ENCODE measurements around the gene PSIP1.
"Not testable (repeated sequence)": the region's sequence is repeated elsewhere in the genome, so short reads cannot be mapped to it uniquely, and the experiment has no call there.

Gene PSIP1

DNA sequence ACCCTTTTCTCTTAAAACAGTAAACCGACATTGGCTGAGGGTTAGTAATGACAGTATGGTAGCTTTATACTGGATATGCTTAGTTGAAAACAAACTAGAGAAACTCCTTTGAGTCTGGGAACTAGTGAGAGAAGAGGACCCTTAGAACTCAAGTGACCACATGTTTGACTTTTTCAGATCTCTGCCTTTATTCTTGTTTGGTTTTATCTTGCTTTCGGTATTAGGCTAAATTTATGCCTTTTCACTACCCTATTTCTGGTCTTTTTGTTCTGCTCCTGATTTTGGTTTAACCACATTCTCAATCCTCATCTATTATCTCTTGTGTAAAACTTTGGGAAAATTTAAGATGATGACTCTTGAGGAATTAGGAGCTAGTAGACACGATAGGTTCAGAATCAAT, 77.1 kb downstream of the PSIP1 start:
- no peak for DNase-seq (ENCODE audit: low read depth in 2 of 2)

- no peak for DNase-seq (ENCODE audit: low read depth in 2 of 2)
These were observed 77.6 kb downstream of the PSIP1 start for GRCh38 chr9:15433191-15433590.

DNA sequence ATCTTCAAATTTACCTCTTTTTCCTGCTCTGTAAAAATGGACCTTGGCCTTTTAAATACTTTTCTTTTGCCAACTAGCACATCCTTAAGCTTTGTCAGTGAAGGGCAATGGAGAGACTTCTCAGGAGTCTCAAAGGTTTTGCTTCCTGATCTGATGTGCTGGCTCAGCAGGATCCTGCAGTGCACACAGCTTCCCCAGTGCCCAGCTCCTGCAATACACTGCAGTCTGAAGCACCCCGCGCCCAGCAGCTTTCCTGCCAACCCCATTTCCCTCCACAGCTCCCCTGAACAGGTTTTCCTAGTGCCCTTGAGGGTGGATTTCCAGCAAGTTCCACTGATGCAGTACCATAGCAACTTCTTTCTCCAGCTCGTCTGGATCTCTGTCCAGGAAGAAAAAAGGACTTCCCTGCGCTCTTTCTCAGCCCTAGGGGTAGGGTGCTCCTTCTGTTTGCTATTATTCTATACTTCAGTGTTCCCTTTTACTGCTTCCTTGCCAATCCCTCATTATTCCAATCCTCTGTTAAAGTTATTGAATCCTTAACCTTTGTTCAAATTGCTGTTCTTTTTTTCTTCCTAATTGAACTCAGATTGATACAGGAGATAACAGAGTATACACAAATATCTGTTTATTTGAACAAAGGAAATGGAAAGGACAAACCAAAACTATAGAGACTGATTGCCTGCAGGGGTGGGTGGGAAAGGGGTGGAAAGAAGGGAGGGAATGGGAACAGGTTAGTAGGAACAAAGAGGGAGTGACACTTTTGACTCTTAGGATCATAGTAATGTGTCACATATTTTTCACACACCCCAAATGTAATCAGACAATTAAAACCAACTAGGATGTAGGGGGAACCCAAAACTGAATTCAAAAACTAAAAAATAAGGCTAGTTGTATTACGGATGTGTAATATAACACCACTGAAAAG, 79.6 kb downstream of the PSIP1 start:
- no peak for DNase-seq (ENCODE audit: low read depth in 2 of 2)

DNA sequence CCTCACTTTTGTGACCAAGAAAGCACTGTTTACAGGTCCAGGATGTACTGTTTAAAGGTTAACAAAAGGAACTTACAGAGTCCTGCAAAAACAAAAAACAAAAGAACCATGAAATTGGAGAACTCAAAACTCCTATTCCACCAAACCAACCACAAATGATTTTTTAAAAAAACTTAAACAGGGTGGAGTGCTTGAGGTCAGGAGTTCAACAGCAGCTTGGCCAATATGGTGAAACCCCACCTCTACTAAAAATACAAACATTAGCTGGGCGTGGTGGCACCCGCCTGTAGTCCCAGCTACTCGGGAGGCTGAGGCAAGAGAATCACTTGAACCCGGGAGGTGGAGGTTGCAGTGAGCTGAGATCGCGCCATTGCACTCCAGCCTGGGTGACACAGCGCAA, 83.1 kb downstream of the PSIP1 start:
- DNase-seq (ENCODE audit: low read depth in 2 of 2): not testable (repeated sequence)

DNA sequence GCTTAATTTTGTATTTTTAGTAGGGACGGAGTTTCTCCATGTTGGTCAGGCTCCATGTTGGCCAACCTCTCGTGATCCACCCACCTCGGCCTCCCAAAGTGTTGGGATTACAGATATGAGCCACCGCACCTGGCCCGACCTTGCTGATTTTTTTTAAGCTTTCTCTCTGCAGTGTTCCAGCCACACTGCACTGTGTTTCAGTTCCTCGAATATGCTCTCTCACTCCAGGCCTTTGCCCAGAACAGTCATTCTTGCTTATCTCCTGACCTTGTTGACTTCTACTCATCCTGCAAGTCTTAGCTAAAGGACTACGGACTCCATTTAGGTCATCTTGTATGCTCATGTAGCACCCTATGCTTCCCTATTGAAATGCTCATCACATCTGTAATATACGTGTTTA, 84.8 kb downstream of the PSIP1 start:
- DNase-seq (ENCODE audit: low read depth in 2 of 2): no peak

DNA sequence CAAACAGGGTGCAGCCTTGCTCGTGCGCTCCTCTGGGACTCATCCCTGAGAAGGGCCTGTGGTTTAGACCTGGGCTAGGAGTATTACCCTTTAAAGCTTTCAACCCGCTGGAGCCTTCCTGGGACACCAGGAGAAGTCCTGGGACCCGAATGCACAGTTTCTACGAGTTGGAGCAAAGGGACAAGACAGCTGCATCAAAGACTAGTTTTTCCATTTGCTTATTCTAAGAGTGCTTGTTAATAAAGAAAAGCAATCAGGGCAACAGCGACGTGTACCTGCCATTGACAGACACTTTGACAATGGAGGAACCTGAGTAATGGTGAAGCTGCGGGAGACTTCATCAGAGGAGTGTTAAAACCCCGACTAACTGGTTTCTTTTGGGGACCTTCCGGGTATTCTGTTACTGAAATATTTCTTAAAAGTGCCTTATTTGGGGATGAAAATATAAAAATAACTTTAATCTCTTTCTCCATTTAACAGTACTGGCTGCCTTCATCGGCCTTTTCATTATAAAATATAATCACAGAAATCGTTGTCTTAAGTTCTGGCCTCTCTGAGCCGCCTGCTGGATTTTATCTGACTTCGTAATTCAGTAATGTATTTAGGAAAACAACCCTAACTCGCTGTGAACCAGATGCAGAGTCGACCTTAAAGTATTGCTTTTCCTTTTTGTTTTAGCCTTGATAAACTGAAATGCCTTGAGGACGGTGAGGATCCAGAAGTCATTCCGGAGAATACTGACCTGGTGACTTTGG, 87.4 kb downstream of the PSIP1 start:
- DNase-seq (ENCODE audit: low read depth in 2 of 2): peak in 1 of 2 experiments; percentile 8

DNA sequence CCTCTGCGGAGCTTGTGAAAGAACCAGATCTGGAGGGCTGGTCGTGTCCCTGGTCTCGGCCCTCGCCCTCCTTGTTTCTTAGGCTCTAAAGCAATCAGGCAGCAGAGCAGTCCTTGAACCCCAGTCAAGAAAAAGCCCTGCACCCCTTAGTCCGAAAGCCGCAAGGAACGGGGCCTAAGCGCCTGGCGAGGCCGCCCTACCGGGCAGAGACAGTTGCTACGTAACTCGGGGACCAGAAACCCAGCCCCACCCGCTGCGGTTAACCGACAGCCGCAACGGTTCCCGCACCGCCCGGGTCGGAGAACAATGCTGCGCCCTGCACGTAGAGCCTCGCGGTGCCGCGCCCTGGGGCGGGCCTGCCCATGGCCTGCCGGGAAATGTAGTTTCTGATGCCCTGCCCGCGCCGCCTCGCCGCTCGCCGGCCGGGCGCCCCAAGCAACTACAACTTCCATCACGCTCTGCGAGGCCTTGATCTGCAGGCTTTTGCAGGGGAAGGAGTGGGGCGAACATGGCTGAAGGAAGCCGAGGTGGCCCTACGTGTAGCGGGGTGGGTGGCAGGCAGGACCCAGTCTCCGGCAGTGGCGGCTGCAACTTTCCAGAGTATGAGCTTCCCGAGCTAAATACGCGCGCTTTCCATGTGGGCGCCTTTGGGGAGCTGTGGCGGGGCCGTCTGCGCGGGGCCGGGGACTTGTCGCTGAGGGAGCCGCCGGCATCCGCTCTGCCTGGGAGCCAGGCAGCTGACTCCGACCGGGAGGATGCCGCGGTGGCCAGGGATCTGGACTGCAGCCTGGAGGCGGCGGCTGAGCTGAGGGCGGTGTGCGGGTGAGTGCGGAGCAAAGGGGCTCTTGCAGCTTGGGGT, 88.2 kb downstream of the PSIP1 start, which contains the start of gene SNAPC3:
Gene SNAPC3 (plus strand): TSS at position 505 of the 859 bp plus-strand sequence. CDS start 4 bp downstream, at position 509.
- peak; percentile 82 to 86 for DNase-seq (ENCODE audit: low read depth in 2 of 2)

DNA sequence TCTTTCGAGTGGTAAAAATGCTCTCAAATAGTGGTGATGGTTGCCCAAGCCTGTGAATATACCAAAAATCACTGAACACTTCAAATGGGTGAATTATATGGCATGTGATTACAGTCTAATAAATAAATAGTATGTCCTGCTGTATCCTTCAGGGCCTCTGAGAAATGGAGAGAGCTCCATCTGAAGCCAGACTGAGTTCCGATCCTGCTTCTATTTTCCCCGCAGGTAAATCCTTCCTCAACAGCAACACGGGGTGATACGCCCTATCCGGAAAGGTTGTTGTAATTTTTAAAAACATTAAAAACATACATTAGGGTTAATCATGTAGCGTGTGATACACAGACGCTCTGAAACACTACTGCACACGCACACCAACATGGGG, 88.8 kb downstream of the PSIP1 start:
- DNase-seq (ENCODE audit: low read depth in 2 of 2): no peak

GRCh38 chr9:15421532-15421931, 89.2 kb downstream of the PSIP1 start:
- no peak for DNase-seq (ENCODE audit: low read depth in 2 of 2)

GRCh38 chr9:15420796-15421195, 90.0 kb downstream of the PSIP1 start:
- DNase-seq (ENCODE audit: low read depth in 2 of 2): no peak

GRCh38 chr9:15417626-15418025, 93.1 kb downstream of the PSIP1 start:
- no peak for DNase-seq (ENCODE audit: low read depth in 2 of 2)

DNA sequence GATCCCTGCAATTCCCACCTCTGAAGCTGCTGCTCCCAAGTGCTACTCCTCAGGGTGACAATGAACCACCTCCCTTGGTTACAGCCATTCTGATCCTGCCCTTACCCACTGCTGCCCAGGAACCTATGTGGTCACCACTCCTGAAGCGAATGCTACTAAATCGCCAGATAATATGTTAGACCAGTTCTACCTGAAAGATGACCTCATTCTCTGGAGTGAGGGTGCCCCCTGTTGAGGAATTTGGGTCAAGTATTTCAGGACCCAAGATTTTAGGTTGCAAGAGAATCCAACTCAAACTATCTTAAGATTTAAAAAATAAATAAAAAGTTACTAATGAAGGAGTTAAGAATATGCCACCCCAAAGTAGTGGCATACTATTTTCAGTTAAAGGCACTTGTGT, 93.9 kb downstream of the PSIP1 start:
- DNase-seq (ENCODE audit: low read depth in 2 of 2): peak; percentile 19 to 21

All from fibroblast of skin of left quadriceps (primary cell).